ENCODE data around the gene PDLIM7.

Gene PDLIM7

DNA sequence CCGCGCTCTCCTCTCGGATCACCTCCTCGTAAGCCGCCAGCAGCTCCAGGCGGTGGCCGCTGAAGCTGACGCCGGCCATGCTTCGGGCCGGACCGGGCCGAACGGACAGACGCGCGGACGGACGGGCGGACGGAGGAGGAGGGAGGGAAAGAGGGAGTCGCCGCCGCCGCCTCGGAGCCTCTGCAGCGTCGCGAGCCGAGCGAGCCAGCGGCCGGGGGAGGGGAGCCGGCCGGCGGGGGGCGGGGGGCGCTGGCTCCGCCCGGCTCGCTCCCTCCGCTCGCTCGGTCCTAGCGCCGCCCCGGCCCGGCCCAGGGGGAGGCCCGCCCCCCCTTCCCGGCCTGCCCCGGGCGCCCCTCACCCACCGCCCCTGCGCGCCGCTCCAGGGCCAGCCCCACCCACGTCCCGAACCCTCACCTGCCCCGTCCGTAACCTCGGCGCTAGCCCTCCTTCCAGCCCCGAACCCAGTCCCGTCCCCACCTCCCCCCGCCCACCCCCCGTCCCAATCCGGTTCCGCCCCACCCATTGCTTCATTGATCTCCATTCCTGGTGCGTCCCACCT lies 23.9 kb downstream of the PDLIM7 start, which contains the start of gene DBN1:
Gene DBN1 (minus strand): TSS at position 192 of the 559 bp plus-strand sequence. CDS start 113 bp downstream, at position 79.
- peak; percentile 72 for DNase-seq (ENCODE audit: low read depth)

DNA sequence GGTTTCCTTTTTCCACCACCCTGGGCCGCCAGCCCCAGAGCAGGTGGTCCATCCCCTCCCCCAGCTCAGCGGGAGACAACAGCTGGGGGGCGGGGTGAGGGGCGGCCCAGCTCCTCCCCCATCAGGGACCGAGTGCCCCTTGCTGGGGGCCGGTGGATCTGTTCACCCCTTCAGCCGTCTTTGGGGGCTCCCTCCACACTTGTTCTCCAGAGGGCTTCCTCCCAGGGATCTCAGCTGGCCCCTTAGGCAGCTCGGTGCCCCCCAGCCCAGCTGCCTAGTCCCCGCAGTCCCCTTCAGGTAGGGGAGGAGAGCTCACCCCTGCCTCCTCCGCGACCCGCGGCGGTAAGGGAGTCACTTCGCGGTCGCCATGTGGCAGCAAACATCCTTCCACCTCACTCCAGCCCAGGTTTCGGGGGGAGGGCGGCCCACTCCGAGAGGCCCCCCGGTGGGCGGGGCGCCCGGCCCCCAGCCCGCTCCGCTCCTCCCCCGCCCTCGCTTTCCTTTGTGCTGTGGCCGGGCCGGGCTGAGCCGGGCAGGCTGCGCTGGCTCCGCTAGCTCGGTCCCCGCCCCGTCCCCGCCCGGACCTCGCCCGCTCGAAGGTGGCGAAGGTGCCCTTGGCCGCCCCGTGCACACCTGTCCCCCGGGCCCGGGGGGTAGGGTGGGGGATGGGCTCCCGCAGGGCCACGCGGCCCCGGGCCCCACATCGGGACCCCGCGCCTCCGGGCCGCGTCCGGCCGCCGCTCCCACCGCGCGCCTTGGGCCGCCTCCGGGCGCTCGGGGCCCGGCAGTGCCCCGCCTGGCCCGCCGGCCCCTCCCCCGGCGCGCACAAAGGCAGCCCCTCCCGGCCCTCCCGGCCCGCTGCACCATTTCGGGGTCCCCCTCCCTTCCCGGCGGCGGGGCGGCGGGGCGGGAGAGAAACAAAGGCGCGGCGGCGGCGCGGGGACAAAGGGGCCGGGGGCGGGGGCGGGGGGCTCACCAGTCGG lies 24.7 kb downstream of the PDLIM7 start:
- DNase-seq (ENCODE audit: low read depth) = peak; percentile 65

DNA sequence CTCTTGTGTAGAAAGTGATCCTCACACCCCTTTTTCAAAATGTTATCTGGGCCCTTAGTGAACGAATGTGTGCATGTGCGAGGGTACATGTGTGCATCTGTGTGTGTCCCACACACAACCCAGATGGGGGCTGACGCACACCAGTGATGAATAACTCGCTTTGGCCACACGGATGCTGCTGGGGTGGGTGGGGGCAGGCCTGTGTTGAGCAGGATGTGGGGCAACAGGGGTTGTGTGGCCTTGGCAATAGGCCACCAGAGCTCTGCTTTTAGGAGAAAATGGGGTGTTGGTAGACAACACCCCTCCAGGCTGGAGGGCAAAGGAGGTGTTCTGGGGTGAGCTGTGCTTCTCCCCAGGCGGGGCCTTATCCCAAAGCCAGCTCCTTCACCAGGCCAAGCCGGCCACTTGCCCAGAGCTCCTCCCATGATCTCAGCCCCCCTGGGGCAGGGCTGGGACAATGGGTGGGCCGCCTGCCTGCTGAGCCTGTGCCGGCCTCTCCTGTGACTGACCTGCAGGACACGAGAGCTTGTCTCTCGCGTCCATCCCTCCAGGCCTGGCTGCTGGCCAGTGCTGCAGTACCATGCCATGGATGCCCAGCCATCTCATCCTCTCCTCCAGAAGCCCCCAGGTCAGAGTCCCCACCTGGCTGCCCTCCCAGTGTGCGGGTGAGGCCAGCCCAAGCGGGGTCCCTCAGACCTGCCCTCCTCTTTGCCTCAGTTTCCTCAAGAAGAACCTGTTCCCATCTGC lies 25.6 kb downstream of the PDLIM7 start:
- DNase-seq (ENCODE audit: low read depth) = peak; percentile 80

DNA sequence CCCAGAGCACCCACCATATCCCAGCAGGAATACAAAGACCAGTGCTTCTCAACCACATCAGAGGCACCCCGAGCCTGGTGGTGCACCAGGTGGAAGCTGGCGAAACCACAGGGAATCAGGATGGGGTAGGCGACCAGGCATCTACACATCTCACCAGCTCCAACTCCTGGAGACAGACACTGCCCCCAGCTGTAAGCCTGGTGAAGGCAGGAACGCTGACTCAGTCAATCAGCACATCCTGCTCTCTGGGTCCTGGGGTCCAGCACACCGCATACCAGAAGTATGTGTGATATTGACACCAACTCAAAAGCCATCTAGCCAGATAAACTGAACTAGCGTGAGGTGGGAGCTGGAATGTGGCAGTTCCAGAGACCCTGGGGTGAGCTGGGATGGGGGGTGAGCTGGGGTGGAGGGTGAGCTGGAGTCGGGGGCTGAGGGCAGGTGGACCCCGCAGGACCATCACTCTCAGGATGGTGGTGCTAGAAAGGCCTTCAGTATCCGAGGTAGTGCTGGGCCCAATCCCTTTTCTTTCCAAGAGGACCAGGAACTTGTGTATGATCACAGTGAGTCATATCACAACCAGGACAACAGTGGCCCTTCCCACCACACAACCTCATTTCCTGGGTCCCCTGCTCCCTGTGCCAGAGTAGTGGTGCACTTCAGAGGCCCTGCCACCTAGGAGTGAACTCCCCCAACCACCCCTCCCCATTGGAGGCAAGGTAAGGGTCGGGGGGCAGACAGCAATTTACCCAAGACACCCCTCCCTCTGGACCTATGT lies 26.5 kb downstream of the PDLIM7 start:
- DNase-seq (ENCODE audit: low read depth) = peak; percentile 74

DNA sequence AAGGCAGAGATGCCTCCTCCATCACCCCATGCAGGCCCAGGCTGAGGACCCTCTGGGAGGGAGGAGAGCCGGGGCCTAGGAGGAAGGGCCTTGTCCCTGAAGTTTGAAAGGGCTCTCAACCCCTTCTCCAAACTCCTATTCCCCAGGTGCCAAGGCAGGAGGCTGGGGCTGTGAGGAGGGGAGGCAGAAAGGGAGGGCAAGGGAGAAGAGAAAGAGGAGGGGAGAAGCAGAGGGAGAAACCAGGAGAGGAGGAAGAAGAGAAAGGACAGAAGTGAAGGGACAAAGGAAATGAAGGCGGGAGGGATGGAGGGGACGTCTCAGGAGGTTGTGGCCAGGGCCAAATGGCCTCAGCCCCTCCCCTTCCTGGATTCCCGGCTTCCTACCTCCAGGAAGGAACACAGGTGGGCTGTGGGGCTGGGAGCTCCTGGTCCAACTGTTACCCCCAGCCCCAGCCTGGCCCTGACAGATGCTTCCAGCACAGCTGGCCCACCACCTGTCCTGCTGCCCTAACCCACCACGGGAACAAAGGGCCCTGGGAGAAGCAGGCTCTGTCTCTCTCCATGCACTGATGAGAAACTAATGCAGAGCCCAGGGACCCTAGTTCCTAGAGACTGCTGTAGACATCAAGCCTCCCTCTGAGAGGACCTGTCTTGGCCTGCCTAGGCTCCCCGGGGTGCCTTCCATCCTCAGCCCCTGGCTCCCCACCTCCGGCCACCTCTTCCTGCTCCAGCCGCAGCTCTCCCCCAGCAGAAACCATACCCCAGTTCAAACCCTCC lies 27.5 kb downstream of the PDLIM7 start:
- no peak for DNase-seq (ENCODE audit: low read depth)

DNA sequence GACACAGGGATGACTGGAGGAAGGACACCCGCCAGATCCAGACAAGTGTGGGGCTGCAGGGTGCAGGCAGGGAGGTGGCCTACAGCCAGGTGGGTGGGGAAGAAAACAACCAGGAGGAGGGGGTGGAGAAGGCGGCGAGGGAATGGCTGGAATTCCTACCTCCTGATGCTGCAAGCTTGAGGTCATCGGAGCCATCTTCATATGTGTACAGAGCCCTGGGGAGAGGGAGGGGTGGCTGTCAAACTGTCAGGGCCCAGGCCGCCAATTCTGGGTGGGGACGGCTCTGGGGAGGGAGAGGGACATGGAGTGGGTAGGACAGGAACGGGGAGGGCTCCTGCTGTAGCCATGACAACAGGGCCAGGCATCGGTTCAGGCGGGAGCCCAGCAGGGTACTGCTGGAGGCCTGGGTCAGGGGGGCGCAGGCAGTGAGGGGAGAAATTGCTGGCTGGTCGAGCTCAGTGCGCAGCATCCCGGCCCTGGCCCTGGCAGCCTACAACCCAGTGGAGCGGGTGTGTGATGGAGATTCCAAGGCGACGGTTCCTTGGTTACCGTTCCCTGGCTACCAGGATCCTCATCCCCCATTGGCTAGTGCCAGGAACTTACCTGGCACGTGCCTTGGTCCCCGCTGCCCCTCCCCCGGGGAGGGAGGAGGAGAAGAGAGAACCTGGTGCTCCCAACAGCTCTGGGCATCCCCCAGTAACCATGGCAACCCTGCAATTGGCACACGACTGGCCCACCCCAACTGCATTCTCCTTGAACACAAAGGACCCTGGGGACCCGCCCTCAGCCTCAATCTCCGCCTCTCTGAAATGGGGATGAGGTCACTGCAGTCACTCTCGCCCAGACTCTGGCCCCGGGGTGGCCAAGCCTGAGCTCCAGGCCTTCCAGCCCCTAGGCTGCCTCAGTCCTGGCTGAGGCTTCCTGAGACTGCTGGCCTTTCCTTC lies 28.4 kb downstream of the PDLIM7 start:
- DNase-seq (ENCODE audit: low read depth) = peak; percentile 62

DNA sequence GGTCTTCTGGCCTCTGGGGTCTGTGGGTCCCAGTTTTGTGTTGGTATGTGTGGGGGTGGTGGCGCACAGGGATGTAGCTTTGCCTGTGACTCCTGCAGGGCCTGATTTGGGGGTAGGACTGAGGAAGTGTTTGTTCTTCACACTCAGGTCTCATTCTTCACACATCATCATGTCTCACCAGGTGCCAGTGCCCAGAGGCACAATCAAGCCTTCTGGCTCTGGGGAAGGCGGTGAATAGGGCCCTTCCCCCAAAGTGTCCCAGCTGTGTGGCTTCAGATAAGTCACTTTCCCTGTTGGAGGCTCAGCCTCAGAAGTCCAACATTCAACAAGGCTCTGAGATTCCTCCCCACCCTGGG lies 29.1 kb downstream of the PDLIM7 start:
- DNase-seq (ENCODE audit: low read depth) = no peak

DNA sequence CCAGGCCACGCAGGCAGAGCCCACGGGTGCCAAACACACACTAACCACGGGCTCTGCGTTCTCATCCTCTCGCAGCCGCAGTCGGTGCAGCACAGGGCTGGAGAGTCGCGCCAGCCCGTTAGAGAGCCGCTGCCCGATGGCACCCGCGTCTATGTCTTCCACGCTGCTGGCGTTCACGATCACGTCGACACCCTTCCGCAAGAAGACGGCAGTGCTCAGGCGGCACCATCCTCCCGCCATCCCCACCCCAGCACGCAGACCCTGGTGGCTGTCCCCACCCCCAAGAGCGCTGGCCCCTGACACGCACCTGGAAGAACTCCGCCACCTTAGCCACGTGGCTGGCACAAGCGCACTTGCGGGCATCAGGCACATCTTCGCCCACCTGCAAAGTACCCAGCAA lies 30.0 kb downstream of the PDLIM7 start:
- no peak for DNase-seq (ENCODE audit: low read depth)

DNA sequence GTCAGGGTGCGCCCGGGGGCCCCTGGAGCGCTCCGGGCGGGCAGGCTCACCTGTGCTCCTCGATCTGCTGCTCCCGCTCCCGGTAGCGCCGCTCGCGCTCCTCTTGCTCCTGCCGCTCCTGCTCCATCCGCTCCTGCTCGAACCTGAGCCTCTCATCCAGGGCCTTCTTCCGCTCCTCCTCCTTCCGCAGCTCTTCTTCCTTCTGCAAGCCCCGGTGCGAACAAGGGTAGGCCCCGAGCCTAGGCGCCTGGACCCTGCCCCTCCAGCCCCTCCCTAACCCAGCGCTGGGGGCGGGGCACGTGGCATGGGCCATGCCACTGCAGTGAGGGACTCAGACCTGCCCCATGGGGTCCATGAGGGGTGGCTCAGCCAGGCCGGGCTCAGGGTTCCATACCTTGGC lies 30.5 kb downstream of the PDLIM7 start:
- no peak for DNase-seq (ENCODE audit: low read depth)

DNA sequence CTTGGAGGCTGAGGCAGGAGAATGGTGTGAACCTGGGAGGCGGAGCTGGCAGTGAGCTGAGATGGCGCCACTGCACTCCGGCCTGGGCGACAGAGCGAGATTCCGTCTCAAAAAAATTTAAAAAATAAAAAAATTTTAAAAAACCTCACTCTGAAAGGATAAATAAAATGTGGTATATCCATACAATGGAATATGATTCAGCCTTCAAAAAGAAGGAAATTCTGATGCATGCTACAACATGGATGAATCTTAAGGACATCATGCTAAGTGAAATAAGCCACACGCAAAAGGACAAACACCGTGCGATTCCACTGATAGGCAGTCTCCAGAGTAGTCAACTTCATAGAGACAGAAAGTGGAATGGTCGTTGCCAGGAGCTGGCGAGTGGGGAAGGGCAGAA lies 32.4 kb downstream of the PDLIM7 start:
- DNase-seq (ENCODE audit: low read depth) = no peak

DNA sequence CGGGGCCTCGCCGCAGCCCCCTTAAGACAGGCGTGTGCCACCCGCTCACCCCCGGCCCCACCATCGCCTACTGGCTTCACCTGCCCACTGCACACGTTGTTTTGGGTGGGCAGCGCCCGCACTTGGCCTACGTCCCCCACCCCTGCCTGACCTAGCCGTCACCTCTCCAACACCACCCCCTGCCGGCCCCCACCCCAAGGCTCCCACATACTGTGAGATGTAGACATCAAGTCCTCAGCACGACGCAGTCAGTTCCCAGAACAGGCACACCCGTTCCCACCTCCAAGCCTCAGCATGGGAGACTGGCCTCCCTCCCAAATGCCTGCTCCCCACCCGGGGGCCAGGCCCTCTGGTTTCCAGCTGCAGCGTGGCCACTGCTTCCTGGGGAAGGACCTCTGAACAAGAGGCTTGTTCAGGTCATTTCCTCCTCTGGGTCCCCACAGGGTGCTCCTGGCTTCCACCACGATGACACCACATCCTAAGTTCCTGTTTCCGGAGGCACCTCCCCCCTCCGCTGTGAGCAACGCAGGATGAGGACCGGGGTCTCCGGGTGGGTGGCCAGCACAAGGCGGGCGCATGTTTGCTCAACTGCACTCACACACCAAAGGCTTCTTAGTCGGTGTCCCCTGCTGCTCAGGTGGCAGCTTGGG lies 35.3 kb downstream of the PDLIM7 start:
- DNase-seq (ENCODE audit: low read depth) = no peak

DNA sequence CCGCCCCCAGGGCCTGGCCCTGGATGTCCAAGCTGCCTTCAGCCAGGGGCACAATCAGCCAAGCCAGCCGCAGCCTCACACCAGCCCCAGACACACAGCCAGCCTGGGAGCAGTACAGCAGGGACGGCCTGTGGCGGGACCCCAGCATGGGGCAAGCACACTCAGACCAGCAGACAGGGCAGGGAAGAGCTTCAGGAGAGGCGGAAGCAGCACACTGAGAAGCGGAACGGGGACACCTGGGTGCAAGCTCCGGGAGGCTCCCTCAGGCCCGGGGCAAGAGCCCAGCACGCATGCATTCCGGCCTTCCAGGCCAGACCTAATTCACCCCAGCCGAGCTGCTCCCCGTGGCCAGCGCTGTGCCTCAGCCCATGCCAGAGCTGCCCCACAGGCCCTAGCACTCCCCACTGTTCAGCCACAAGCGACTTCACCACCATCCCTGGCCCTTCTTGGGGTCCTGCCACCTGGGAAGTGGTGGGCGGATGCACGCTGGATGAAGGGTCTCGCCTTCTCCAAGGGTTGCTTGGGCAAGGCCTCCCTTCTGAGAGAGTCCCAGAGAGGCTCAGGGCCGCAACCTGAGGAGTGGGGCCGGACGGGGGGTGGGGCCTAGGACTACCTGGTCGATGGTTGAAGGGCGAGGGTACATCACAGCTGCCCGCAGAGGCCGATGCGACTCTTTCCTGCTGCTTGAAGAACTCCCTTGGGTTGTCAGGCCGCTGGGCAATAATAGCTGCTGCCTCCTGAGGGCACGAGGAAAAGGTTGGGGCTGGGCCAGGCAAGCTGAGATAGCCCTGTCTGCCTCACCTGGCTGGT lies 37.4 kb downstream of the PDLIM7 start:
- DNase-seq (ENCODE audit: low read depth) = no peak

DNA sequence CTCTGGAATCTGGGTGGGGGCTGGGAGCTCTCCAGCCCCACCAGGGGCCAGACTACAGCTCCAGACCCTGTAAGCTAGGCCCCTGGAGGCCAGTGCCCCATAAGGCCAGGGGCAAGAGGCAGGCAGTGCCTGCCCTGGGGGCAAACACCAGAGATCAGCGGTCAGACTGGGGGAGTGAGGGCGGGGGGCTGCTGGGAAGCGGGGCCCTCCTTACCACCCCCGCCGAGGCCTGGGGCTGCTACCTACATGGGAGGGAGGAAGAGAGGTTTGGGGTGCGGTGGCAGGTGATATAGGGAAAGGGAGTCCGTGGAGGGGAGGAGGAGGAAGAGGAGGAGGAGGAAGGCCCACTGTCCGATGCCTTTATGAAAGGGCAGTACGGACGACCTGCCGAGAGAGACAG lies 38.0 kb downstream of the PDLIM7 start:
- DNase-seq (ENCODE audit: low read depth) = no peak

DNA sequence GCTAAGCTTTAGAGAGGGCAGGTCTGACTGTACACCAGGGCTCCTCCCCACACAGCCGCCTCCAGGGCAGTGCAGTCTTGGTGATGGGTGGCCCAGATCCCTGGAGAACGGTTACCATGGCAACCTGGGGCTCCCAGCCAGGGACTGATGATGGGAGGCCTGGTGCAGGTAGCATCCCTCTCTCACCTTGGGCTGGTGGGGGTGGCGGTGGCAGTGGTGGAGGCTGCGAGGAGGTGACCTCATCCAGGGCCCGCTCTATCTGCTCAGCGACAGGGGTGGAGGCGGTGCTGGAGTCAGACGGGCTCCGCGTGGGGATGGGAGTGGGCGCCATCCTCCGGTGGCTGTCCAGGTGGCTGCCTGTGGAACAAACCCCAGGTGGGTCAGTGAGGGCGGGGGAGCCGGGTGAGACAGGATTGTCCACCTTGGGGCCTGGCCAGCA lies 38.5 kb downstream of the PDLIM7 start:
- peak; percentile 66 for DNase-seq (ENCODE audit: low read depth)

DNA sequence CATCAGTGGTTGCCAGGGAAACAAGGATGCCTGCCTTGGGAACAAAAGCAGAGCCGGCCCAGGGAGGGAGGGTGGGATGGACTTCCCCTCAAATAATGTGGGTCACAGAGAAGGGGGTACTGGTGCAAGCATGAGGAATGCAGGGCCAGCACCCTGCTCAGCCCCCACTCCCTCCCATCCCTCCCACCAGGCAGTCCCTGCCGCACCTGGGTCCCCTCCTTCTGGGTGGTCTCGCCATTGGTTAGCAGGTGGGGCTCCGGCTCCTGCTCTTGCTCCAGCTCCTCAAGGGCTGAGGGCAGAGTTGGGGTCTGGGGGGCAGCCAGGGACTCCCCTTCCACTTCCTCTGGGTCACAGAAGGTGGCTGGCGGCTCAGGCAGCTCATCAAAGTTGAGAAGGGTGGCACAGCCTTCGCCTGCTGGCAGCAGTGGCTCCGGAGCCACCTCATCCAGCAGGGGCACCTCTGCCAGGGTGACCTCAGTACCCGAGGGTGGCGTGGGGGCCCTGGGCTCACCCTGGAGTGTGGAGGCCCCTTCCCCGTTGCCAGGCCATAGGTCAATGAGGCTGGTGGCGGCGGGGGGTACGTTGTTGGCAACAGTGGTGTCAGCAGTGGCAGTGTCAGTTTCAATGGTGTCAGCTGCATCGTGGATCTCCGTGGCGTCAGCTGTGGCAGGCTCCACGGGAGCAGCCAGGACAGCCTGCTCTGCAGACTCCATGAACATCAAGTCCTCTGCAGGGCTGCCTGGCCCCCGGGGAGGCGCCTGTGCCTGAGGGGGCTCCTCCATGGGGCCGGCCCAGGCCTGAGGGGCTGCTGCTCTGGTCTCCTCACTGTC lies 39.3 kb downstream of the PDLIM7 start:
- no peak for DNase-seq (ENCODE audit: low read depth)

DNA sequence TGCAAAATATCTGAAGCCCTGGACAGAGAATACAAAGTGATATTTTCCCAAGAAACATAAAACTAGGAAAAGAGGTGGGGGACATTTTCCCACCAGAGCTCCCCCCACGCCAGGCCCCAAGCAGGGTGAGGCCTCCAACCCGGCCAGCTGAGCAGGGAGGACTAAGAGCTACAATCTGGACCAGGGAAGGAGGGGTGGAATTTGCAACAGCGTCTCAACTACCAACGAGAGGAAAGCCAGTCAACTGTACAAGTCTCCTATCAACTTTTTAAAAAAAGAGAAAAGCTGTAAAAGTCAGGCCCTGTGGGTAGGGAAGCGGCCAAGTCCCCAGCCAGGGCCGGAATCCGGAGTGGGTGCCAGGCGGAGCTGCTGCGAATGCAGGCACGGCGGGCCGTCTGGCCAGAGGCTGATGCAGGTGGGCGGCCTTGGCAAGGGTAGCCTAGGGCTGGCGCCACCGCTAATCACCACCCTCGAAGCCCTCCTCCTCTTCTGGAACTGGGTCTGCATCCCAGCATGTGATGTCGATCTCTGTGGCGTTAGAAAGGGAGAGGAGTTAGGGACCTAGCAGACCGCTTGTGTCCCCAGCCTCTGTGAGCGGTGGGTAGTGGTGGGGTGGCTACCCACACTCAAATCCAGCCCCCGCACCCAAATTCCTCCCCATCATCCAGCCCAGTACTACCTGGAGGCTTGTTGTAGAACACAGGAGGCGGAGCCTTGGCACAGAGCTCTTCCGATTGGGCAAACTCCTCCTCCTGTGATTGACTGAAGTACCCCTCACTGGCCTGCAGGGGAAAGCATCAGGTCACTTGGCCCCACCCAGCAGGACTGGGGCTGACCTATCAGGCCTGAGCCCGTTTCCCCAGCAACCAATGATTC lies 40.2 kb downstream of the PDLIM7 start:
- DNase-seq (ENCODE audit: low read depth) = peak; percentile 99

DNA sequence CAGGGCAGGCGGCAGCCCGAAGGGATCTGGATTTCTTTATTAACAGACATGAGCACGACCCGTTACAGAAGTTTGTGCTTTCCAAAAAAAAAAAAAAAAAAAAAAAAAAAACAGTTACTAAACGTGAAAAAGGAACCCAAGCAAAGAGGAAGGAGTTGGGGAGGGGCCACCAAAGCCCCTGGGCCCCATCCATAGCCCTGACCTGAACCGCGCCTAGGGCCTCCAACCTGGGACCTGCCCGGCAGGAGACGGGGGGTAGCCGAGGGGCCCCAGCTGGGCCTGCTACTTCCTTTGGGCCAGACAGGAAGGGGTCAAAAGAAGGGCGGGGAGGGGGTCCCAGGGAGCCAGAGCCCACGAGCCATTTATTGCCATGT lies 40.8 kb downstream of the PDLIM7 start:
- DNase-seq (ENCODE audit: low read depth) = no peak

All from ELR (cell line).